Measurements from ENCODE around the gene GALNT9. TPM values are rescaled to one million over a fixed set of nuclear protein-coding genes. Genes with fewer than 3 reads are reported as not detected.

GALNT9 gene
- total RNA-seq, 2 experiments from 2014 or later: 0.86 to 1.2 TPM

DNA sequence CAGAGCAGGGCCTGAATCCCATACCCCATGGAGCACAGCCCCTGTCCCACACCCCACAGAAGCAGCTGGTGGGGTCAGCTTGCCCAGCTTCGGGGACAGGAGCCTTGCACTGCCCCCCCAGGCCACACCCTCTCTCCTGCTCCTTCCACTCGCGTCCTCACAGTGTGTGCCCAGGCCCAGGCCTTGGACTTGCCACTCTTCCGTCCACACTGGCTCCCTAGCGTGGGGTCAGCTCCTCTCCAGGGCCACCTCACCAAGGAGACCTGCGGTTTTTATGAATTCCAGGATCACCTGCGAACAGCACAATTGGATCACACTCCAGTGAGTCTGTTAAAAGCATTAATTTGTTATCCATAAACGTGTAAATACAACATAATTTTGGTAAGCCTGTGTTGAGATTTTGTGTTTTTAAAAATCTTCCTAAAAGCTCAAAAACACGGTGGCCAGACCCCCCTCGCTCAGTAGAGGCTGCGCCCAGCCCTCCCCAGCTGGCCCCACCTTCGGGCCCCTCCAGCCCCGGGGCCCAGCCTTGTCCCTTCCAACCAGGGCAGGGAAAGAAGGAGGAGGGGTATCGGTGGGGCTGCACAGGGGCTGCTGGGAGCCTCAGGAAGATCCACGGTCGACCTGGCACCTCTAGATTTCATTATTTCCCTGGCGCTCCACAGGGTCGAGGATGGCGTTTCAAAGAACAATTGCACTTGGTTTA, 12.0 kb downstream of the GALNT9 start:
- no peaks in the 10 kb centered on the region for H3K4me1 Mint-ChIP-seq (ENCODE audit: low read depth)
- H3K36me3 Mint-ChIP-seq (ENCODE audit: low read depth): no peaks in the 10 kb centered on the region
- intact Hi-C loops (cut with micrococcal nuclease): no loop called here
- DNase-seq: no peak
- peaks cover 5% of the 10 kb centered on the region for H3K27me3 Mint-ChIP-seq (ENCODE audit: low read depth)
- no peak overlapping the region for H3K4me3 Mint-ChIP-seq
- H3K9me3 Mint-ChIP-seq: peaks cover 2% of the 10 kb centered on the region
- H3K27ac Mint-ChIP-seq: no peak overlapping the region
- CTCF ChIA-PET: no interaction called here

DNA sequence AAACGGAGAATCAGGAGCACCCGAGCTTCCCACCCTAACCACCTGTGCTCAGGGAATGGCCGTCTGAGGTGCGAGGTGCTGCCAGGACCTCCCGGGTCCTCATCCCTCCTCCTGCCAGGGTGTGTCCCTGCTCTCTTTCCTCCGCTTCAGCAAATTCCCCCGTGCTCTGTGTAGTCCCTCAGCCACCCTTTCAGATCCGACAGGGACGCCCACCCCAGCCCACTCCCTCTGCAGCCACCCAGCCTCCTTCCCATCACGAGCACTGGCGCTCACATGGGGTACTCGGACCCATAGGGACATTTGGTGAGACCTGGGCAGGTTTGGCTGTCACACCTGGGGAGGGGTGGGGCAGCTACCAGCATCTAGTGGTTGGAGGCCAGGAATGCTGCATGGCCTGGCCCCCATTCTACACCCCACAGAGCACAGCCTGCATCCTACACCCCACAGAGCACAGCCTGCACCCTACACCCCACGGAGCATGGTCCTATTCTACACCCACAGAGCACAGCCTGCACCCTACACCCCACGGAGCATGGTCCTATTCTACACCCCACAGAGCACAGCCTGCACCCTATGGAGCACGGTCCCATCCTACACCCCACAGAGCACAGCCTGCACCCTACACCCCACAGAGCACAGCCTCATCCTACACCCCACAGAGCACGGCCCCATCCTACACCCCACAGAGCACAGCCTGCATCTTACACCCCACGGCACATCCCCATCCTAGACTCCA, 12.7 kb downstream of the GALNT9 start:
- no peak overlapping the region for H3K27ac Mint-ChIP-seq

DNA sequence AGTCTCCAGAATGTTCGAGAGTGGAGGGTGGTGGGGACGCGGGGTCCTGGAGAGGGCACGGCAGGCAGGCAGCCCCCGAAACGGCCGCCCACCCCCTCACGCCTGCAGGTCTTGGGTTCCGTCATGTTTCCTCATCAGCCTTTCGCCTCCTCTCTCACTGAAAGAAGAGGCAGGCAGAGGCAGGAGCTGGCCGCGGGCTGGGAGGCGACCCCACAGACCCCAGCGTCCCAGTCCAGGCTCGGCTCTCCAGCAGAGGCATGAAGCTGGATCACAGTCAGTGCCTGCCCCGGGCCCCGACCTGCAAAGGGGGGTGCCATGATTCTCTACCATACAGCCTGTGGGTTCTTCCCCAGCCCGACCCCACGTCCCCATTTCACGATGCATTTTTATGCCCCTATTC, 13.4 kb downstream of the GALNT9 start:
- Mint-ChIP-seq H3K9me3 (peaks cover 14% of the 10 kb centered on the region), H3K4me1 (ENCODE audit: low read depth) (no peaks in the 10 kb centered on the region), H3K27ac (no peak overlapping the region), H3K27me3 (ENCODE audit: low read depth) (peaks cover 5% of the 10 kb centered on the region), H3K4me3 (no peak overlapping the region), H3K36me3 (ENCODE audit: low read depth) (no peaks in the 10 kb centered on the region)
- DNase-seq: no peak
- intact Hi-C loops (cut with micrococcal nuclease): no loop called here
- CTCF ChIA-PET: no interaction called here

More for the DNA sequence above, 12.7 kb downstream of the GALNT9 start:
- Mint-ChIP-seq H3K4me1 (ENCODE audit: low read depth) (no peaks in the 10 kb centered on the region), H3K27me3 (ENCODE audit: low read depth) (peaks cover 5% of the 10 kb centered on the region), H3K36me3 (ENCODE audit: low read depth) (no peaks in the 10 kb centered on the region), H3K4me3 (no peak overlapping the region), H3K9me3 (peaks cover 7% of the 10 kb centered on the region)
- intact Hi-C loops (cut with micrococcal nuclease): no loop called here
- no peak for DNase-seq
- CTCF ChIA-PET: no interaction called here

DNA sequence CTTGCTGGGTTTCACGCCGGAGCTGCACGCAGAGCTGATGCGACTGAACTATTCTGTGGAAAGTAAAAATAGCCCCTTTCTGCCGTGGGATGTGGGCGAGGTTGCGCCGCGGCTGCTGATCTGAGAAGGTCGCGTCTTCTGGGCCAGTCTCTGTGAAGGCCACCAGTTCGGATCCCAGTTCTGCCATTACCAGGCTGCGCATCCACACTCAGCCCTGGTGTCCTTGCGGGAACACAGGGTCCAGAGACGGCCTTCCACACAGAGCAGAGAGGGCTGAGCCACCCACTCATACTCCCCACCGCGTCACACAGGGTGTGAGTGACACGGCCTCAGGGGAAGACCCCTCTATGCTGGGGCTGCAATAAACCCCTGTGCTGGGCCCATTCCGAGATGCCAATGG, 13.9 kb downstream of the GALNT9 start:
- DNase-seq: no peak
- H3K9me3 Mint-ChIP-seq: peaks cover 16% of the 10 kb centered on the region
- no peak overlapping the region for H3K27ac Mint-ChIP-seq
- peaks cover 5% of the 10 kb centered on the region for H3K27me3 Mint-ChIP-seq (ENCODE audit: low read depth)
- H3K4me3 Mint-ChIP-seq: no peak overlapping the region
- H3K4me1 Mint-ChIP-seq (ENCODE audit: low read depth): no peaks in the 10 kb centered on the region
- CTCF ChIA-PET: no interaction called here
- H3K36me3 Mint-ChIP-seq (ENCODE audit: low read depth): no peaks in the 10 kb centered on the region
- intact Hi-C loops (cut with micrococcal nuclease): no loop called here

DNA sequence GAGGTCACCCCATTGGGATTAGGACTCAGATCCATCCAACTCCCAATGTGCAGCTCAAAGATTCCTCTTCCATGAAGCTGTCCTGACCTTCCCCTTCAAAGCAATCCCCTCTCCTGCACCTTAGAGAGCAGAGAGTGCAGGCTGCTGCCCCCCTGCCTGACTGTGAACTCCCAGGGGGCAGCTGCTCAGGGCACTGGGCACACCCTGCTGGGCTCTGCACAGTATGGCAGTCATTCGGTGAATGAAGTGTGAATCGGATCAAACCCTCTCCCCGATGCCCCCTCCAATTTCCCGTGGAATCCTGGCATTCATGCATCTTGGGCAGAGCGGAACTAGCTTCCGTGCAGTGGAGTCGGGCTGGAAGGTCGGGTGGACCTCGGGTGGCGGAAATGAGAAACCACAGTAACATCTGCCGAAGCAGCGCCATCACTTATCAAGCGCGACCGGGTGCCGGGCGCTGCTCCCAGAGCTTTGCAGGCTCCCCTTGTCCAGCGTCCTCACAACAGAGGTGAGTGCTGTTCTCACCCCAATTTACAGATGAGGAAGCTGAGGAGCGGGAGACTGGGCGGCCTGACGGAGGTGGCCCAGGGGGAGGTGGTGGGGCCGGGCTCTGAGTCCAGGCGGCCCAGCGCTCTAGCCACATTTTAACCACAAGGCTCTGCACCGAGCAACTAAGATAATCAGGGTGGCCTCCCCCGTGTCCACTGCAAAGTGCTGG, 14.7 kb downstream of the GALNT9 start:
- Mint-ChIP-seq H3K36me3 (ENCODE audit: low read depth) (no peaks in the 10 kb centered on the region), H3K27me3 (ENCODE audit: low read depth) (peaks cover 5% of the 10 kb centered on the region), H3K4me3 (no peak overlapping the region), H3K4me1 (ENCODE audit: low read depth) (no peaks in the 10 kb centered on the region), H3K9me3 (peaks cover 16% of the 10 kb centered on the region), H3K27ac (no peak overlapping the region)
- no peak for DNase-seq
- intact Hi-C loops (cut with micrococcal nuclease): no loop called here
- CTCF ChIA-PET: no interaction called here

DNA sequence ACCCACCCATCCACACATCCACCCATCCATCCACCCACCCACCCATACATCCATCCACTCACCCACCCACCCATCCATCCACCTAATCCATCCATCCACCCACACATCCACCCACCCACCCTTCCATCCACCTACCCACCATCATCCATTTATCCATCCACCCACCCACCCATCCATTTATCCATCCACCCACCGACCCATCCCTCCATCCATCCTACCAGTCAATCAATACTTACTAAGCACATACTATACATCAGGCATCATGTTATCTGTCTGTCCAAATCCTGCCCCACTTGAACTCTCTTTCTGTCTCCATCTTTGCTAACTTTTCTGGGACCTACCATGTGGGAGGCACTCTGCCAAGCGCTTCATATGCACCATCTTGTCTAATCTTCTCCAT, 15.4 kb downstream of the GALNT9 start:
- Mint-ChIP-seq H3K27ac (no peak overlapping the region), H3K27me3 (ENCODE audit: low read depth) (peaks cover 9% of the 10 kb centered on the region), H3K4me1 (ENCODE audit: low read depth) (no peaks in the 10 kb centered on the region), H3K4me3 (no peak overlapping the region), H3K9me3 (peaks cover 16% of the 10 kb centered on the region), H3K36me3 (ENCODE audit: low read depth) (no peaks in the 10 kb centered on the region)
- CTCF ChIA-PET: no interaction called here
- intact Hi-C loops (cut with micrococcal nuclease): no loop called here
- DNase-seq: no peak

DNA sequence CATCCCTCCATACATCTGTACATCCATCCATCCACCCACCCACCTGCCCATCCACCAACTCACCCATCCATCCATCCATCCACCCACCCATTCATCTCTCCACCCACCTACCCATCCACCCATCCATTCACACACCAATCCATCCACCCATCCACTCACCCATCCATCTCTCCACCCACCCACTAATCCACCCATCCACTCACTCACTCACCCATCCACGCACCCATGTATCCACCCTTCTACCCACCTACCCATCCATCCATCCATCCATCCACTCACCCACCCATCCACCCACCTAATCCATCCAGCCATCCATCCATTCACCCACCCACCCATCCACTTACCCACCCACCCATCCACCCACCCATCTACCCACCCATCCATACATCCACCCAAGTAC, 16.2 kb downstream of the GALNT9 start:
- H3K4me1 Mint-ChIP-seq (ENCODE audit: low read depth): no peaks in the 10 kb centered on the region
- H3K27ac Mint-ChIP-seq: no peak overlapping the region
- DNase-seq: no peak
- CTCF ChIA-PET: no interaction called here
- no peak overlapping the region for H3K4me3 Mint-ChIP-seq
- peaks cover 16% of the 10 kb centered on the region for H3K9me3 Mint-ChIP-seq
- intact Hi-C loops (cut with micrococcal nuclease): no loop called here
- no peaks in the 10 kb centered on the region for H3K36me3 Mint-ChIP-seq (ENCODE audit: low read depth)
- peaks cover 9% of the 10 kb centered on the region for H3K27me3 Mint-ChIP-seq (ENCODE audit: low read depth)

DNA sequence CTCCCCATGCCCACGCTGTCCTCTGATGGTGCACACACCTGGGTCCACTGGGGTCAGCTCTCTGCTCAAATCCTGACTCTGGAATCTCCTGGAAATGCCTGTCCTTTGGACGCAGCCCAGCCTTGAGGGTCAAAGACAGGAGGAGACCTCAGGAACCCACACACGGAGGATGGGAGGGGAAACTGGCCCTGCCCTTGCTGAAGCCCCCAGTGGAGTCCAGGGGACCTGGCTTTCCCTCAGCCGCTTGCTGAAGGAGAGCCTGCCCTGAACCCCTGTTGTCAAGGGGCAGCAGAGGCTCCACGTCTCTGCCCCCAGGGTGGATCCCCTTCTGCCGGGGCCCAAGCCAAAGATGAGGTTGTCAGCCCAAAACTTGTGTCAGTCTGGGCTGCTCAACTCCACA, 16.9 kb downstream of the GALNT9 start:
- DNase-seq: no peak
- intact Hi-C loops (cut with micrococcal nuclease): no loop called here
- H3K9me3 Mint-ChIP-seq: peaks cover 16% of the 10 kb centered on the region
- H3K27ac Mint-ChIP-seq: no peak overlapping the region
- CTCF ChIA-PET: no interaction called here
- no peaks in the 10 kb centered on the region for H3K36me3 Mint-ChIP-seq (ENCODE audit: low read depth)
- no peaks in the 10 kb centered on the region for H3K4me1 Mint-ChIP-seq (ENCODE audit: low read depth)
- no peak overlapping the region for H3K4me3 Mint-ChIP-seq
- H3K27me3 Mint-ChIP-seq (ENCODE audit: low read depth): peaks cover 13% of the 10 kb centered on the region

DNA sequence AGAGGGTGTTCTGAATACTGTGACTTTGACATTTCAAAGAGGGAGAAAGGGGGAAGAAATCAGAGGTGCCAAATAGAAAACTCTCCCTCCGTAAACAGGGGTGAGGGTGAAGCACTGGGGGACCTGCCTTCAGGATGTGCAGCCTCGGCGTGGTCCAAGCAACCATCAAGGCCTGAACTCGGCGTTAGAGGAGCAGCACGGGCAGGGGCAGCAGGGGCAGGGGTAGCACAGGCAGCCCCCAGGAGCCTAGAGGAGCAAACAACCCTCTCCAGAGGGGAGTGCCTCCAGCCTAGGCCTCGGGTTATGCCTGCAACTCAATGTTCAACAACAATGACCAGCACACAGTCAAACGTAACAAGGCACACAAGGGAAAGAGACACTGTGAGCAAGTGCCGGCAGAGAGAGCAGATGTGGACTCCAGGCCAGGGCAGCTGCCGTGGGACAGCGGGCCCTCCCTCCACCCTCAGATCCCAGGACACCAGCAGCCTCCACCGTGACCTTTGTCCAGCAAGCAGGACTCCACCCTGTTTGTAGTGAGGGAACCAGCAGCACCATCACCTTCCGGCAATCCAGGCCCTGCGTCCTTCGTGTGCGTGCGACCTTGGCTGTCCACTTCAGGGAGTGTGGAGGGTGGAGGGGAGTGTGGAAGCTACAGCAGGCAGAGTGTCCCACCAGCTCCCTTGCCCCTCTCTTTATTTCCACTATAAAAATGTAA, 18.0 kb downstream of the GALNT9 start:
- Mint-ChIP-seq H3K36me3 (ENCODE audit: low read depth) (no peaks in the 10 kb centered on the region), H3K4me1 (ENCODE audit: low read depth) (no peaks in the 10 kb centered on the region), H3K4me3 (no peak overlapping the region), H3K27ac (no peak overlapping the region), H3K9me3 (peaks cover 16% of the 10 kb centered on the region), H3K27me3 (ENCODE audit: low read depth) (peaks cover 8% of the 10 kb centered on the region)
- no peak for DNase-seq
- CTCF ChIA-PET: no interaction called here
- intact Hi-C loops (cut with micrococcal nuclease): no loop called here

DNA sequence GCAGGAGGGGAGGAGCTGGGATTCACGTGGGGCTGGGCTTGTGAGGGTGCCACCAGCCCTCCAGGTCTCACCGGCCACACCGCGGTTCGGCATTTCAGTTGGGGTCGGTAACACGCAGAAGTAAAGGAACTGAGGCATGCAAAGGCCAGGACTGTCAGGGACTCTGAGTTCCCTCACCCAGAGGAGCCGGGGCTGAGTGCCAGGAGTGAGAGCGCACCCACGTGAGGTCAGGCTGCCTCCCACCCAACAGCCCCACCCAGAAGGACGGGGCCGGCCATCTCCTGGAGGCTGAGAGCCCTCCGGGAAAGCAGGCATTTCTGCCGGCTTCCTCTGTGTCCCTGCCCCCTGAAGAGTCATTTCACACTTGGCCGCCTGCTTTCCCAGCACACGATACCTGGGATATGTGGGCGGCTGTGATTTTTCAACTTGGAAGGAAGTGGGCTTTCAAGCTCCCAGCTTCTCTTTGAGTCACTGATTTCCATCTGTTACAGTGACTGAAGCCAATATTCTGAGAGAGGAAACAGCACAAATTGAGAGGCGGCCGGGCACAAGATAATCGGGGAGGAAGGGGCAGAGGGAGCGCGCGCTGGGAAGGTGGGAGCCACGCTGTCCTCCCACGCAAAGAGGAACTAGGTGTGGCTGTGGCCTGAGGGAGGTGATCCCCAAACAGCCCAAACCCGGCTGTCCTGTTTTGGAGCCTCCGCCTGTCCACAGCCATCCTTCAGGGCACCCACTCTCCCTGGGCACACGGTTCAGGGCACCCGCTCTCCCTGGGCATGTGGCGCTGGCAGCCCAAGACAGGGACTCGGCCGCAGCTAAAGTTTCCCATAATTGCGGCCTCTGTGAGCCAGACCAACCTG, 19.0 kb downstream of the GALNT9 start:
- DNase-seq: no peak
- CTCF ChIA-PET: no interaction called here

DNA sequence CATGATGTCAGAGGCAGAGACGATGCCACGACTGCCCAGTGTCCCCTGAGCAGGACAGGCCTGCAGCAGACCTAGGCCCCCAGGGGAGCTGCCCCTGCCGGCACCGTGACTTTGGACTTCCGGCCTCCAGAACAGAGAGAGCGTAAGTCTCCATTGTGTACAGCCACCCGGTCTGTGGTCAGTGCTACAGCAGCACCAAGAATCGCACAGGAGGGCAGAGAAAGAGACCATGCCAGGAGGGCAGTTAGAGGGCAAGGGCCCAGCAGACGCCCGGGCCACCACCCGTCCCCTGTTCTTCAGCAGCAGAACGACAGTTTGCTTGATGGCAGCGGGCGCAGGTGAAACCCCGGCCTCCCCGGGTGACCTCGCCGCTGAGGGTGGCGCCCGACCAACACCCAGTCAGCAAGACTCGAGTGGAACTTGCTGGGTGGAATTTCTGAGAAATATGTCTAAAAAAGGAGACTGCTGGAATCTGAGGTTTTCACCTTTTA, 19.7 kb downstream of the GALNT9 start:
- CTCF ChIA-PET: no interaction called here
- H3K4me3 Mint-ChIP-seq: no peak overlapping the region
- H3K9me3 Mint-ChIP-seq: peaks cover 16% of the 10 kb centered on the region
- no peaks in the 10 kb centered on the region for H3K4me1 Mint-ChIP-seq (ENCODE audit: low read depth)
- DNase-seq: no peak
- H3K27ac Mint-ChIP-seq: no peak overlapping the region
- intact Hi-C loops (cut with micrococcal nuclease): no loop called here
- H3K27me3 Mint-ChIP-seq (ENCODE audit: low read depth): peaks cover 8% of the 10 kb centered on the region
- H3K36me3 Mint-ChIP-seq (ENCODE audit: low read depth): no peaks in the 10 kb centered on the region

More for the DNA sequence above, 19.0 kb downstream of the GALNT9 start:
- Mint-ChIP-seq H3K36me3 (ENCODE audit: low read depth) (no peaks in the 10 kb centered on the region), H3K27ac (no peak overlapping the region), H3K4me1 (ENCODE audit: low read depth) (no peaks in the 10 kb centered on the region), H3K27me3 (ENCODE audit: low read depth) (peaks cover 8% of the 10 kb centered on the region), H3K9me3 (peaks cover 16% of the 10 kb centered on the region), H3K4me3 (no peak overlapping the region)
- intact Hi-C loops (cut with micrococcal nuclease): no loop called here
